IMR-90 (cell line): ENCODE data around the gene PFKFB1.

Source experiments
- CEBPB ChIP-seq: IDR thresholded peaks from 2 replicates; pipeline ENCODE4 v1.6.1; 2012; ENCODE audit warnings: low read depth, low read length, improper control_type of control experiment
- CTCF ChIP-seq: conservative IDR thresholded peaks from 2 replicates; pipeline ENCODE4 v1.5.1; 2012; ENCODE audit warnings: mild to moderate bottlenecking, low read depth, low read length, improper control_type of control experiment
- MAZ ChIP-seq: IDR thresholded peaks from 2 replicates; pipeline ENCODE4 v1.6.1; 2012; ENCODE audit warnings: low read depth, mild to moderate bottlenecking, low read length, improper control_type of control experiment, moderate library complexity, borderline replicate concordance
- POLR2A ChIP-seq: IDR thresholded peaks from 2 replicates; pipeline ENCODE4 v1.6.1; 2012; ENCODE audit warnings: mild to moderate bottlenecking, low read depth, low read length
- SMC3 ChIP-seq: fragments of 150-350 bp; IDR thresholded peaks from 2 replicates; pipeline ENCODE4 v1.6.1; 2016; ENCODE audit warnings: low read depth, mild to moderate bottlenecking, antibody characterized with exemption, low read length, moderate library complexity
- USF2 ChIP-seq: fragments of 150-350 bp; IDR thresholded peaks from 2 replicates; pipeline ENCODE4 v1.6.1; 2017; ENCODE audit warnings: mild to moderate bottlenecking, antibody characterized with exemption, low read length, low read depth

- no peak for TF ChIP-seq POLR2A
- no peak for TF ChIP-seq CTCF
- no peak for TF ChIP-seq CEBPB
- no peak for TF ChIP-seq MAZ
- TF ChIP-seq SMC3, result no peak
- TF ChIP-seq USF2, result no peak
These were observed 14.8 kb upstream of the PFKFB1 start for GRCh38 chrX:55008571-55009358.
